Activated CD8-positive, alpha-beta T cell treated with anti-CD3 and anti-CD28 coated beads for 36 hours (primary cell): ENCODE results near the gene CD36. TPM values are rescaled to one million over a fixed set of nuclear protein-coding genes. Genes with fewer than 3 reads are reported as not detected.

ENCODE experiments used
- ATAC-seq: fragments of 200-7000 bp; cut with Tn5 transposase; one replicate; pipeline ENCODE4 v1.10.0; 2021; ENCODE audit warnings: mild to moderate bottlenecking, moderate library complexity
- CTCF ChIA-PET: fragments of 350-600 bp; sonication (Branson Sonifier 250); formaldehyde crosslinking; loops from one replicate; lab custom pipeline; 2021; ENCODE audit warnings: antibody characterized with exemption; lab: Charles Lee
- POLR2A ChIA-PET: fragments of 350-600 bp; sonication (Branson Sonifier 250); formaldehyde crosslinking; loops from one replicate; lab custom pipeline; 2021; ENCODE audit warnings: antibody characterized with exemption; lab: Charles Lee
- DNase-seq: peaks from one replicate; pipeline ENCODE4 v3.0.0-alpha.2; 2020
- H3K27ac Mint-ChIP-seq: one replicate; pipeline ENCODE4 v1.8.0; 2021; ENCODE audit warnings: mild to moderate bottlenecking, mixed read lengths
- H3K27me3 Mint-ChIP-seq: one replicate; pipeline ENCODE4 v1.8.0; 2021; ENCODE audit warnings: mixed read lengths
- H3K36me3 Mint-ChIP-seq: one replicate; pipeline ENCODE4 v1.8.0; 2021; ENCODE audit warnings: low read depth, mixed read lengths
- H3K4me1 Mint-ChIP-seq: one replicate; pipeline ENCODE4 v1.8.0; 2021; ENCODE audit warnings: low read depth, mixed read lengths
- H3K4me3 Mint-ChIP-seq: one replicate; pipeline ENCODE4 v1.8.0; 2021; ENCODE audit warnings: mild to moderate bottlenecking, moderate library complexity, mixed read lengths
- H3K9me3 Mint-ChIP-seq: one replicate; pipeline ENCODE4 v1.8.0; 2021; ENCODE audit warnings: mixed read lengths
- intact Hi-C: fragments of 100-400 bp; cut with micrococcal nuclease; formaldehyde crosslinking; loops from one replicate; pipeline ENCODE4 v1.10.0; 2022
- total RNA-seq, 2 experiments: library from RNA; stranded (reverse); gene quantifications; one replicate each; pipeline ENCODE4 v1.2.3, GENCODE V29; 2021
- TF ChIP-seq, protein P1 (sequence below): fragments of 200-600 bp; IDR thresholded peaks from one replicate; pipeline ENCODE4 v1.8.0; 2022; ENCODE audit warnings: antibody characterized with exemption, mild to moderate bottlenecking

CD36 gene
- total RNA-seq, 2 experiments from 2014 or later, result not detected

- intact Hi-C loops, result no loop called here
- TF ChIP-seq, protein P1, sequence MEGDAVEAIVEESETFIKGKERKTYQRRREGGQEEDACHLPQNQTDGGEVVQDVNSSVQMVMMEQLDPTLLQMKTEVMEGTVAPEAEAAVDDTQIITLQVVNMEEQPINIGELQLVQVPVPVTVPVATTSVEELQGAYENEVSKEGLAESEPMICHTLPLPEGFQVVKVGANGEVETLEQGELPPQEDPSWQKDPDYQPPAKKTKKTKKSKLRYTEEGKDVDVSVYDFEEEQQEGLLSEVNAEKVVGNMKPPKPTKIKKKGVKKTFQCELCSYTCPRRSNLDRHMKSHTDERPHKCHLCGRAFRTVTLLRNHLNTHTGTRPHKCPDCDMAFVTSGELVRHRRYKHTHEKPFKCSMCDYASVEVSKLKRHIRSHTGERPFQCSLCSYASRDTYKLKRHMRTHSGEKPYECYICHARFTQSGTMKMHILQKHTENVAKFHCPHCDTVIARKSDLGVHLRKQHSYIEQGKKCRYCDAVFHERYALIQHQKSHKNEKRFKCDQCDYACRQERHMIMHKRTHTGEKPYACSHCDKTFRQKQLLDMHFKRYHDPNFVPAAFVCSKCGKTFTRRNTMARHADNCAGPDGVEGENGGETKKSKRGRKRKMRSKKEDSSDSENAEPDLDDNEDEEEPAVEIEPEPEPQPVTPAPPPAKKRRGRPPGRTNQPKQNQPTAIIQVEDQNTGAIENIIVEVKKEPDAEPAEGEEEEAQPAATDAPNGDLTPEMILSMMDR, result no peak
- Mint-ChIP-seq H3K4me1 (no peaks in the 10 kb centered on the region), H3K27me3 (no peaks in the 10 kb centered on the region), H3K36me3 (no peaks in the 10 kb centered on the region), H3K27ac (no peak overlapping the region), H3K9me3 (no peaks in the 10 kb centered on the region), H3K4me3 (no peak overlapping the region)
- DNase-seq (no peak), ATAC-seq (no peak)
- POLR2A ChIA-PET, result no interaction called here
- CTCF ChIA-PET, result no interaction called here
These were observed 7.0 kb upstream of the CD36 start for GRCh38 chr7:80631421-80631820.

GRCh38 chr7:80632139-80632538 lies 6.3 kb upstream of the CD36 start:
- TF ChIP-seq, protein P1, result no peak
- Mint-ChIP-seq H3K36me3 (no peaks in the 10 kb centered on the region), H3K4me3 (no peak overlapping the region), H3K4me1 (no peaks in the 10 kb centered on the region), H3K27ac (no peak overlapping the region), H3K27me3 (no peaks in the 10 kb centered on the region), H3K9me3 (no peaks in the 10 kb centered on the region)
- ATAC-seq (no peak), DNase-seq (no peak)
- ChIA-PET CTCF (no interaction called here), POLR2A (no interaction called here)
- intact Hi-C loops, result no loop called here

- intact Hi-C loops, result no loop called here
- no peaks in the 10 kb centered on the region for H3K4me1 Mint-ChIP-seq
- CTCF ChIA-PET, result no interaction called here
These were observed 5.6 kb upstream of the CD36 start for GRCh38 chr7:80632819-80633218.

DNA sequence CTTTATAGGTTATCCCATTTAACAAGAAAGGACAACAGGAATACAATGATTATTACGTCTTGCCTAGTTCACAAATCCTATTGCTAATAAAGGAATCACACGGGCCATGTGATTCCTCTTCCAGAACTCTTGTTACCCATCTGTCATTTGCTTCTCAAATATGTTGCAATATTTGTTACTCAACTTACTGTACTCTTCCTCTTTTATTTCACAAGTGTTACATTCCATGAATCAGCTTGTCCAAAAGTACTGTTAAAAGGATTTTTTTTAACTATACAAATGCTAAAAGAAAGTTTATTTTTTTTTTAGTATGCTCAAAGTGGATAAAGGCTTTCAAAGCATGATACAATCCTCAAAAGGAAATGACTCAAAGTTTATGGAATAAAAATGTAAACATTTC lies 3.9 kb upstream of the CD36 start:
- ChIA-PET POLR2A (no interaction called here), CTCF (no interaction called here)
- TF ChIP-seq, protein P1, result no peak
- no peaks in the 10 kb centered on the region for H3K9me3 Mint-ChIP-seq
- H3K27me3 Mint-ChIP-seq, result no peaks in the 10 kb centered on the region
- no peak overlapping the region for H3K27ac Mint-ChIP-seq
- DNase-seq, result no peak
- no peaks in the 10 kb centered on the region for H3K36me3 Mint-ChIP-seq
- no peak for ATAC-seq
- H3K4me1 Mint-ChIP-seq, result no peaks in the 10 kb centered on the region
- intact Hi-C loops, result no loop called here
- no peak overlapping the region for H3K4me3 Mint-ChIP-seq

More at GRCh38 chr7:80632819-80633218, 5.6 kb upstream of the CD36 start:
- H3K27me3 Mint-ChIP-seq, result no peaks in the 10 kb centered on the region
- no peak overlapping the region for H3K4me3 Mint-ChIP-seq
- no peaks in the 10 kb centered on the region for H3K36me3 Mint-ChIP-seq
- POLR2A ChIA-PET, result no interaction called here
- no peak overlapping the region for H3K27ac Mint-ChIP-seq
- TF ChIP-seq, protein P1, result no peak
- no peaks in the 10 kb centered on the region for H3K9me3 Mint-ChIP-seq
- ATAC-seq (no peak), DNase-seq (no peak)

- Mint-ChIP-seq H3K27ac (no peak overlapping the region), H3K27me3 (no peaks in the 10 kb centered on the region), H3K4me1 (no peaks in the 10 kb centered on the region), H3K4me3 (no peak overlapping the region), H3K9me3 (no peaks in the 10 kb centered on the region), H3K36me3 (no peaks in the 10 kb centered on the region)
- DNase-seq, result no peak
- intact Hi-C loops, result no loop called here
- POLR2A ChIA-PET, result interaction anchor here (0.6 kb wide), 1 partner anchor 28 kb away, joined by 4 read pairs; no protein-coding TSS in a partner anchor
- TF ChIP-seq, protein P1, result no peak
- ATAC-seq, result no peak
- CTCF ChIA-PET, result no interaction called here
These were observed 2.9 kb upstream of the CD36 start for GRCh38 chr7:80635533-80635932.
